ENCODE measurements around the gene MUSK. TPM values are rescaled to one million over a fixed set of nuclear protein-coding genes. Genes with fewer than 3 reads are reported as not detected.

Gene MUSK
- total RNA-seq, 1 experiment from 2014 or later, result not detected

DNA sequence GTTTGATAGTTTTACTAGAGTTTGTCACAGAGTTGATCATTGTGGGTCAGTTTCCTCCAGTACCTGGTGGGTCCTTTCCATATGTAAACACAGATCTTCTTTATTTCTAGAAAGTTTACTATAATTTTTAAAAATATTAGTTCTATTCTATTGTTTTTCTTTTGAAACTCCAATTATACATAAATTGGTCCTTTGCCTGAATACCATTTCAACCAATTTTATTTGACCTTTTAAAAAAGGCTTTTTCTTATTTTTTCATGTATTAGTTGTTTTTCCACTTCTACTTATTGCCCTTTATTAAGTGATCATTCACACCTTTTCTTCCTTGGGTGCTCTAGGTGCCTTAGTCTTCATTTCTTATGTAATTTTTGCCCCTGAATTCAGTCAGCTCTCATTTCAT is 33.0 kb upstream of the MUSK start:
- ATAC-seq, result no peak
- in situ Hi-C loops (cut with HindIII; ENCODE audit: low pct_unique_long_range_greater_than_20kb, low sequenced_read_pairs) (no loop called here), intact Hi-C loops (cut with micrococcal nuclease; ENCODE audit: unreplicated experiment) (no loop called here)
- POLR2A ChIA-PET, result no interaction called here
- DNase-seq (ENCODE audit: low read depth, low spot score), result no peak
- no peaks in the 10 kb centered on the region for H3K4me1 ChIP-seq (ENCODE audit: control insufficient read depth, insufficient read depth, low read length)
- BruUV-seq (replicated peaks), result no TSS peak
- H3K27ac ChIP-seq (ENCODE audit: low read length), result no peak overlapping the region
- H3K27me3 ChIP-seq (ENCODE audit: control insufficient read depth, insufficient read depth, low read length), result no peaks in the 10 kb centered on the region
- CTCF ChIA-PET, result no interaction called here
- peaks cover 6% of the 10 kb centered on the region; the same call in 1 of the 2 replicates for H3K9me3 ChIP-seq (ENCODE audit: control insufficient read depth, insufficient read depth, low read depth, low read length)
- H3K4me3 ChIP-seq (ENCODE audit: low read depth in 2 of 2, low read length in 2 of 2), result no peak overlapping the region
- no peaks in the 10 kb centered on the region for H3K36me3 ChIP-seq (ENCODE audit: control insufficient read depth, insufficient read depth, low read length)
- TF ChIP-seq, protein P1, sequence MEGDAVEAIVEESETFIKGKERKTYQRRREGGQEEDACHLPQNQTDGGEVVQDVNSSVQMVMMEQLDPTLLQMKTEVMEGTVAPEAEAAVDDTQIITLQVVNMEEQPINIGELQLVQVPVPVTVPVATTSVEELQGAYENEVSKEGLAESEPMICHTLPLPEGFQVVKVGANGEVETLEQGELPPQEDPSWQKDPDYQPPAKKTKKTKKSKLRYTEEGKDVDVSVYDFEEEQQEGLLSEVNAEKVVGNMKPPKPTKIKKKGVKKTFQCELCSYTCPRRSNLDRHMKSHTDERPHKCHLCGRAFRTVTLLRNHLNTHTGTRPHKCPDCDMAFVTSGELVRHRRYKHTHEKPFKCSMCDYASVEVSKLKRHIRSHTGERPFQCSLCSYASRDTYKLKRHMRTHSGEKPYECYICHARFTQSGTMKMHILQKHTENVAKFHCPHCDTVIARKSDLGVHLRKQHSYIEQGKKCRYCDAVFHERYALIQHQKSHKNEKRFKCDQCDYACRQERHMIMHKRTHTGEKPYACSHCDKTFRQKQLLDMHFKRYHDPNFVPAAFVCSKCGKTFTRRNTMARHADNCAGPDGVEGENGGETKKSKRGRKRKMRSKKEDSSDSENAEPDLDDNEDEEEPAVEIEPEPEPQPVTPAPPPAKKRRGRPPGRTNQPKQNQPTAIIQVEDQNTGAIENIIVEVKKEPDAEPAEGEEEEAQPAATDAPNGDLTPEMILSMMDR (IDR thresholded peaks at IDR 0.05), result no peak
- no peak for TF ChIP-seq POLR2AphosphoS5 (IDR thresholded peaks at IDR 0.05; ENCODE audit: low read depth, low read length)
- TF ChIP-seq SIN3A (IDR thresholded peaks at IDR 0.05; ENCODE audit: borderline replicate concordance, insufficient read depth, low read depth, low read length), result no peak
- TF ChIP-seq, protein P2, sequence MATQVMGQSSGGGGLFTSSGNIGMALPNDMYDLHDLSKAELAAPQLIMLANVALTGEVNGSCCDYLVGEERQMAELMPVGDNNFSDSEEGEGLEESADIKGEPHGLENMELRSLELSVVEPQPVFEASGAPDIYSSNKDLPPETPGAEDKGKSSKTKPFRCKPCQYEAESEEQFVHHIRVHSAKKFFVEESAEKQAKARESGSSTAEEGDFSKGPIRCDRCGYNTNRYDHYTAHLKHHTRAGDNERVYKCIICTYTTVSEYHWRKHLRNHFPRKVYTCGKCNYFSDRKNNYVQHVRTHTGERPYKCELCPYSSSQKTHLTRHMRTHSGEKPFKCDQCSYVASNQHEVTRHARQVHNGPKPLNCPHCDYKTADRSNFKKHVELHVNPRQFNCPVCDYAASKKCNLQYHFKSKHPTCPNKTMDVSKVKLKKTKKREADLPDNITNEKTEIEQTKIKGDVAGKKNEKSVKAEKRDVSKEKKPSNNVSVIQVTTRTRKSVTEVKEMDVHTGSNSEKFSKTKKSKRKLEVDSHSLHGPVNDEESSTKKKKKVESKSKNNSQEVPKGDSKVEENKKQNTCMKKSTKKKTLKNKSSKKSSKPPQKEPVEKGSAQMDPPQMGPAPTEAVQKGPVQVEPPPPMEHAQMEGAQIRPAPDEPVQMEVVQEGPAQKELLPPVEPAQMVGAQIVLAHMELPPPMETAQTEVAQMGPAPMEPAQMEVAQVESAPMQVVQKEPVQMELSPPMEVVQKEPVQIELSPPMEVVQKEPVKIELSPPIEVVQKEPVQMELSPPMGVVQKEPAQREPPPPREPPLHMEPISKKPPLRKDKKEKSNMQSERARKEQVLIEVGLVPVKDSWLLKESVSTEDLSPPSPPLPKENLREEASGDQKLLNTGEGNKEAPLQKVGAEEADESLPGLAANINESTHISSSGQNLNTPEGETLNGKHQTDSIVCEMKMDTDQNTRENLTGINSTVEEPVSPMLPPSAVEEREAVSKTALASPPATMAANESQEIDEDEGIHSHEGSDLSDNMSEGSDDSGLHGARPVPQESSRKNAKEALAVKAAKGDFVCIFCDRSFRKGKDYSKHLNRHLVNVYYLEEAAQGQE (IDR thresholded peaks at IDR 0.05; ENCODE audit: insufficient read depth in 1 of 2, low read depth in 2 of 2, low read length in 1 of 2), result no peak
- no peak for TF ChIP-seq TCF7L2 (IDR thresholded peaks at IDR 0.05; ENCODE audit: low read depth, low read length)

DNA sequence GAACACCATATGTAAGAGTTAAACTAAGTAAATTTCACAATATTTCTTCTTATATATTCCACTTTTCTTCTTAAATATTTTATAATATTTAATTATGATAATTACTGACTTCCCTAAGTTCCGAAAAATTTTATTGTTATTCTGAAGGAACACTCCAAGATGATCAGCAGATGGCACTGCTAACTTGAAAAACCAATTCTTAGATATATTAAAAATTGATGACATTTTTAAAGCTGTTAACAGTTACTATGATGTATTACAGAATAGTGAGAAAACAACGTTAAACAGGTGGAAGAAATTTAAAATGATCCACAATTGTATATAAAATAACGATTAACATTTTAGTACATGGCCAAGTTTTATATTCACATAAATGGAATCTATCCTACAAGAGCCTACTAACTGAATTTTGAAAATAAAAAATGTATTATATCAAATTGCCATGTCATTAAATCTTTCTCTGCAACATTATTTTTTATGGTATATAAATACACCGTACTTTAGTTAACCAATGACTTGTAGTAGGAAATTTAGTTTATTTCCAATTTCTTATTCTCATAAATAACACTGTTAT is 30.1 kb upstream of the MUSK start:
- Histone ChIP-seq H3K9me3 (ENCODE audit: control insufficient read depth, insufficient read depth, low read depth, low read length) (peaks cover 6% of the 10 kb centered on the region; the same call in 1 of the 2 replicates), H3K4me1 (ENCODE audit: control insufficient read depth, insufficient read depth, low read length) (no peaks in the 10 kb centered on the region), H3K27ac (ENCODE audit: low read length) (no peak overlapping the region), H3K27me3 (ENCODE audit: control insufficient read depth, insufficient read depth, low read length) (no peaks in the 10 kb centered on the region), H3K4me3 (ENCODE audit: low read depth in 2 of 2, low read length in 2 of 2) (no peak overlapping the region), H3K36me3 (ENCODE audit: control insufficient read depth, insufficient read depth, low read length) (no peaks in the 10 kb centered on the region)
- ATAC-seq (no peak), DNase-seq (ENCODE audit: low read depth, low spot score) (no peak)
- ChIA-PET CTCF (no interaction called here), POLR2A (no interaction called here)
- intact Hi-C loops (cut with micrococcal nuclease; ENCODE audit: unreplicated experiment), result loop anchor here (2.0 kb wide), 1 partner anchor 660 kb away; no protein-coding TSS in a partner anchor
- in situ Hi-C loops (cut with HindIII; ENCODE audit: low pct_unique_long_range_greater_than_20kb, low sequenced_read_pairs), result no loop called here
- BruUV-seq (replicated peaks), result no TSS peak
- TF ChIP-seq, protein P1 (IDR thresholded peaks at IDR 0.05), result no peak; the same call in 1 of the 2 replicates
- no peak for TF ChIP-seq SIN3A (IDR thresholded peaks at IDR 0.05; ENCODE audit: borderline replicate concordance, insufficient read depth, low read depth, low read length)

Data from Panc1 (cell line).